Mesodermal cell (in vitro differentiated cells): Measurements from ENCODE around the gene PER2.

ENCODE experiments used
- H3K27ac ChIP-seq: 2 replicates; pipeline ENCODE4 v1.7.0; 2013; ENCODE audit warnings: mild to moderate bottlenecking, low read depth, low read length, moderate library complexity; ENCODE audit not compliant: severe bottlenecking
- H3K36me3 ChIP-seq: 2 replicates; pipeline ENCODE4 v1.7.1; 2013; ENCODE audit warnings: mild to moderate bottlenecking, low read length, moderate library complexity; ENCODE audit not compliant: control insufficient read depth, insufficient read depth
- H3K4me1 ChIP-seq: one replicate; pipeline ENCODE4 v1.7.1; 2013; ENCODE audit warnings: mild to moderate bottlenecking, low read length; ENCODE audit not compliant: insufficient read depth, control insufficient read depth, poor library complexity, severe bottlenecking
- H3K4me3 ChIP-seq: 2 replicates; pipeline ENCODE4 v1.7.0; 2013; ENCODE audit warnings: low read length, control low read depth, mild to moderate bottlenecking; ENCODE audit not compliant: insufficient read depth, poor library complexity, severe bottlenecking; ENCODE audit errors: extremely low read depth
- H3K9me3 ChIP-seq: 2 replicates; pipeline ENCODE4 v1.7.1; 2013; ENCODE audit warnings: mild to moderate bottlenecking, low read length, moderate library complexity; ENCODE audit not compliant: control insufficient read depth
- WGBS, 2 experiments: methylation state at CpG; one replicate each; pipeline ENCODE4 v1.1.5; 2013; ENCODE audit warnings: missing lambda C conversion rate in 2 of 2; ENCODE audit not compliant: insufficient coverage in 2 of 2; 5-methylcytosine and 5-hydroxymethylcytosine counted together

PER2 gene

DNA sequence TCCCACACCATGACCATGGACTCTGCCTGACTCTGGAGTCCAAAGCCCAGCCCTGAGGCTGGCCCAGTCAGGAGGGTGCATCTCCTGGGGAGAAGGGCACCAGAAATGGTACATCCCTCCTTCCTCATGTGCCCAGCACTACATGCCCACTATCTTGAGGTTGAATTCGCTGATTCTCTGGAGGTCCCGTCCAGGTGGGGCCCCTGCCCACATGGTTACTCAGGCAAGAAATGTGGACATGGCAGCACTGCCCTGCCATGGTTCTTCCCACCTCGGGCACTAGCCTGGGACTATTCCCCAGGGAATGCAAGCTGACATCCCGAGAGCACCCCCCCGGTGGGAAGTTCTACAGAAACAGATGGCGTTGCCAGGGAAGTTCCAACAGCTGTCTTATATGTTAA is 33.3 kb downstream of the PER2 start:
- Histone ChIP-seq H3K9me3 (no peaks in the 10 kb centered on the region), H3K4me1 (no peaks in the 10 kb centered on the region), H3K4me3 (no peak overlapping the region), H3K27ac (no peak overlapping the region), H3K36me3 (peaks cover 9% of the 10 kb centered on the region)
- WGBS, 2 experiments = 97 to 100% methylated on average over 6 of the region's 6 CpGs

DNA sequence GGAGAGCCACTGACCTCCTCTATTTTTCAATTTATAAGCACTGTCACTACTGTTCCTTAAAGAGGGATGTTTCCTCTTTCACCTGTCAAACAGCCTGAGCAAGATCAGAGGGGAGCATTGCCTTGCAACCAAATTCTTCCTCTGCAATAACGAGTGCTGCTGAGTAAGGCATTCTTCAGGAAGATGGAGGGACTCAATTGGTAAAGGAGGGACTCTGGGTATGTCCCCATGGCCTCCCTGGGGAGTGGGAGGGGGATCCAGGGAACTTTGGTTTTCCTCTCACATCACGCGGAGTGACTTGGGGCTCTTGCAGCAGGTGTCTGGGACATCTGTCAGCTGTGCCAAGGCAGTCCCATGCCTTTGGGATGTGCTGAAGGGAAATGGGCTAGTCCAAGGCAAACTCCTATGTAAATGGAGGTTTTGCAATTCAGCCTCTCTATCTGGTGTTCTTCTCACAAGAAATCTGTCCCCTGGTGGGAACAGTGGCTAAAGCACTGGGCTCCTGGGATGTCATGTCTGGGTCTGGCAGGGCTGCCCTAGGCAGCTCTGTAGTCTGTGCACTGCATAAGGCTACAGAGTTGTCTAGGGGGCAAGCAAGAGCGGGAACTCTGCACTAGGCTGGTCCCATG is 34.2 kb downstream of the PER2 start:
- 92 to 94% methylated on average over 2 to 4 of the region's 4 CpGs for WGBS, 2 experiments
- Histone ChIP-seq H3K4me1 (no peaks in the 10 kb centered on the region), H3K36me3 (peaks cover 9% of the 10 kb centered on the region), H3K27ac (no peak overlapping the region), H3K9me3 (no peaks in the 10 kb centered on the region), H3K4me3 (no peak overlapping the region)

DNA sequence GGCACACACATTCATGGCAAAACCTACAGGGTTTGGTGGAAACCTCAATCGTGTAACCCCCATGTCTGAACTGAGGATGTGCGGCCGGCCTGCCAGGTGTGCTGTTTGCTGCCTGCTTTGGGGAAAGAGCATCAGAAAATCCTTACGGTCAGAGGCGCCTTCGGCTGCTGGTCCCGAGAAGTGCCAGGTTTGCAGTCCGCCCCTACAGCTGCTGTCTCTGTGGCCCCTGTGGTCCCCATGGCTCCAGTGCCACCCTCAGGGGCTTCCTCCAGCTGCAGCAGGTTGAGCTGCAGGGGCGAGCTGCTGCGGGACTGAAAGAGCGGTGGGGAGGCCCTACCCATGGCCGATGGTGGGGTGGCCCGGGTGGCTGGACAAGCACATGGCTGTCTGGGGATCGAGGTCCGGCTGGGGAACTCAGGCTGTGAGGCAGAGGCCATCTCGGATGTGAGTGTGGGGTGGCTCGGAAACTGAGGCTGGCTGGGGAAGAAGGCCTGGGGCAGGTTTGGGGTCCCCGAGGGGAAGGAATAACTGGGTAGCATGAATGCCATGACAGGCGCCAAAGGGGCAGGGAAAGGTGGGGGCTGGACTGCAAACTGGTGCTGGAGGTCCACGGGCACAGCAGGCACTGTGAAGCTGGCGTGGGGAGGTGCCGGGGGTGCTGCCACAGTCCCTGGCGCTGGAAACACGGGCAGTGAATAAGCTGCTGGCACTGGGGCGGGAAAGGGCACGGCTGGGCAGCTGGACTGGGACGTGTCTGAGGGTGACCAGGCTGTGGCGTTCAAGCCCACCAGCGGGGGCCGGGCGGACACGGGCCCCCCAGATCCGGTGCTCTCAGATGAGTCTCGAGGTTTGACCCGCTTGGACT is 35.4 kb downstream of the PER2 start:
- Histone ChIP-seq H3K4me1 (no peaks in the 10 kb centered on the region), H3K36me3 (peaks cover 9% of the 10 kb centered on the region), H3K27ac (no peak overlapping the region), H3K9me3 (no peaks in the 10 kb centered on the region), H3K4me3 (no peak overlapping the region)
- WGBS, 2 experiments = 94 to 96% methylated on average over 33 to 34 of the region's 35 CpGs

DNA sequence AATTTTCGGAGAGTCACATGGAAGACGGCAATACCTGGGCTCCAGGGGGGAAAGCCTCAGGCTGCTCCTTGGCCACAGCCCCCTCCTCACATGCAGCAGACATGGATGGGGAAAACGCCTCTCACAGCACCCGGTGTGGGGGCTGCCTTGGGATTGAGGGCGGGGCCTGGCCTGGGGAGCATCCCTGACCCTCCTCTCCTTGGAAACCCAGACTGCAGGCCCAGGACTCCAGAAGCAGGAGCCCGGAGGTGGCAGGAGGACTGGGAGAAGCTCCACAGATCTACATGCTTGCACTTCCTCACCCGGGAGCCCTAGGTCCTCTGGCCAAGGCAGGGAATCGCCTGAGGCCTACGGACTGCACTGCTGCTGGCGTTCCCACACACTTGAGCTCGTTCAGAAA is 36.4 kb downstream of the PER2 start:
- 87 to 95% methylated on average over 9 to 11 of the region's 11 CpGs for WGBS, 2 experiments
- Histone ChIP-seq H3K4me1 (no peaks in the 10 kb centered on the region), H3K36me3 (peaks cover 9% of the 10 kb centered on the region)

DNA sequence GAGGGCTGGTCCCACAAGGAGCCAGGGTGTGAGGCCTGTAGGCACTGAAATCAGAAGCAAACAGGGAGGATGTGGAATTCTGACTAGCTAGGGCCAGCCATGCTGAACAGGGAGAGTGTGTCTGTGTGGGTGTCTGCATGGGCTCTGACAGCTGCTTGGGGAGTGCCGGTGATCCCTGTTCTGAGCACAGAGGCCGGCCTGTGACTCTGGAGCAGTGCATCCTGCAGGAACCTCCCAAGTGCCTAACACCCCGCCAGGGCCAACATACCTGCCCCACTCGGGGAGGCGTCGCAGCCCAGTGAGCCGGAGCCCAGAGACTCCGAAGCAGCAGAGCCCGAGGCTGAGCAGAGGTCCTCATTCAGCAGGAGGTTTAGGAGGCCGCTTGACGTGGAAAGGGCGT is 37.1 kb downstream of the PER2 start:
- 93 to 97% methylated on average over 7 to 12 of the region's 12 CpGs for WGBS, 2 experiments

More for the DNA sequence above, 36.4 kb downstream of the PER2 start:
- H3K4me3 ChIP-seq = no peak overlapping the region
- H3K9me3 ChIP-seq = no peaks in the 10 kb centered on the region
- H3K27ac ChIP-seq = no peak overlapping the region

DNA sequence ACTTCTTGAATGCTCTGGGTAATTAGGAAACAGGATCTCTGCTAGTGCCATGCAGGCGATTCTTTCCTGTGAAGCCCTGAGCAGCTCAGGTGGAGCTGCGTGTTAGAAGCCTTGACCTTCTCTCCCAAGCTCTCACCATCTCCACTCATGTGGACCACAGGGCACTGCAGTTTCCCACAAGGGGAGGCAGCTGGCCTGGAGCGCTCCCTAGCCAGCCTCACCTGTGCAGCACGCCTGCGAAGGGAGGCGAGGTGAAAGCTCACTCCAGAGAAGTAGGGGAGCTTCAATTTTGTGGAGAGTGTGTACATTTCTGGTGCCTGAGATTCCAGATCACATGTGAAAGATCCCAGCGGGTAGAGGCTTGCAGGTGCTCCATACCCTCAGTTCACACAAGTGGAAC is 37.5 kb downstream of the PER2 start:
- H3K4me1 ChIP-seq = no peaks in the 10 kb centered on the region
- WGBS, 2 experiments = 88 to 98% methylated on average over 4 to 5 of the region's 7 CpGs
- H3K4me3 ChIP-seq = no peak overlapping the region
- H3K9me3 ChIP-seq = no peaks in the 10 kb centered on the region
- peaks cover 9% of the 10 kb centered on the region for H3K36me3 ChIP-seq
- H3K27ac ChIP-seq = no peak overlapping the region

More for the DNA sequence above, 37.1 kb downstream of the PER2 start:
- Histone ChIP-seq H3K4me1 (no peaks in the 10 kb centered on the region), H3K36me3 (peaks cover 9% of the 10 kb centered on the region), H3K27ac (no peak overlapping the region), H3K9me3 (no peaks in the 10 kb centered on the region), H3K4me3 (no peak overlapping the region)

DNA sequence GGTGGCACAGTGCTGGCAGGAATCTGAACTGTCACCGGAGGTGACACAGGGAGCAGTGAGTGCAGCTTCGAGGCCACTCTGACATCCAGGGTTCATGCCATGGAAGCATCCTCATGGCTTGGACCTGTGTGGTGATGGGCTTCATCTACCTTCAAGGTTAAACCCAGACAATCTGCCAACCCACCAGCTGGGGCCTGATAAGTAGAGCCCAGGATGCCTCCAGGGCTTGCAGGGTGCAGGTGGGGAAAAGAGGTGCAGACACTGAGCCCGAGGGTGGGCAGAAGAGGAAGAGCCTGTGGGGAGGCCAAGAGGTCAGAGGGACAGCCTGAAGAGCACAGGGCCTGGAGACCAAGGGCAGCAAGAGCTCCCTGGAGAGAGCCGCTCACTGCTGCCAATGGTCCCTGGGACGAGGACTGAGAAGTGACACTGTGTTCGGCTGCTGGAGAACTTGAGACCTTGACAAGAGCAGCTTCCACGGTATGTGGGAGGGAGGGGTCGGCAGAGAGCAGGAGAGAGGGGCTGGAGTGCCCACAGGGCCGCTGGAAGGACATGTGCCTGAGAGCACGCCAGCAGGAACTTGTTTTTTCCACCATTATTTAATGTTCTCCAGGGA is 40.5 kb downstream of the PER2 start:
- H3K27ac ChIP-seq = no peak overlapping the region
- no peak overlapping the region for H3K4me3 ChIP-seq
- no peaks in the 10 kb centered on the region for H3K9me3 ChIP-seq
- H3K4me1 ChIP-seq = no peaks in the 10 kb centered on the region
- 91 to 93% methylated on average over 8 of the region's 10 CpGs for WGBS, 2 experiments
- peaks cover 2% of the 10 kb centered on the region for H3K36me3 ChIP-seq

DNA sequence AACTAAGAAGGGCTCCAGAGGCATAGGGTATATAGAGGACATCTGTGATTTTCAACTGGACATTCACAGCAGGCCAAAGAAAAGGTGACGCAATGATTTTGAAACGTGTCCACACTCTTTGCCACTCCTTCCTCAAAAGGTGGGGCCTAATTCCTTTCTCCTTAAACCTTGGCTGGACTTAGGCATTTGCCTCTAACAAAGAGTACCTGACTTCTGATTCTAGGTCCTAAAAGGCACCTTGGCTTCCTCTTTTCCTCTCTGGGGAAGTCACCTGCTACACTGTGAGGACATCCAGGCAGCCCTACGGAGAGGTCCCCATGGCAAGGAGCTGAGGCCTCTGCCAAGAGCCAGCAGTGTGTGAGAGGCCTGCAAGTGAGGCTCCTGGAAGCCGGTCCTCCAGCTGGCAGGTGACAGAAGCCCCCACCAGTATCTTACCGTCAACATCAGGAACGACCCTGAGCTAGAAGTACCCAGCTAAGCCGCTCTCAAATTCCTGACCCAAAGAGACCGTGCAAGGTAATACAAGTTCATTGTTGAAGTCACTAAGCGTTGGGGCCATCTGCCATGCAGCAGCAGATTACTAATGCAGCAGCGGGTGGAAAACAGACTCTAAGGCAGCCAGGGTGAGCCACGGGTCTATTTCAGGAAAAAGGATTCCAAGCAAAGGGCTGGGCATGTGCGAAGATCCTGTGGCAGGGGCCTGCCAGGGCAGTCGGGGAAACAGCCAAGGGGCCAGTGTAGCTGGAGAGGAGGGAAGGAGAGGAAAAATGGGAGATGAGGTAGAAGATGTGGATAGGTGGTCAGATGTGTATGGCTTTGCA is 41.2 kb downstream of the PER2 start:
- no peak overlapping the region for H3K4me3 ChIP-seq
- no peaks in the 10 kb centered on the region for H3K36me3 ChIP-seq
- no peaks in the 10 kb centered on the region for H3K9me3 ChIP-seq
- H3K4me1 ChIP-seq = peaks cover 3% of the 10 kb centered on the region
- H3K27ac ChIP-seq = no peak overlapping the region
- WGBS, 2 experiments = 91 to 94% methylated on average over 11 to 13 of the region's 13 CpGs

DNA sequence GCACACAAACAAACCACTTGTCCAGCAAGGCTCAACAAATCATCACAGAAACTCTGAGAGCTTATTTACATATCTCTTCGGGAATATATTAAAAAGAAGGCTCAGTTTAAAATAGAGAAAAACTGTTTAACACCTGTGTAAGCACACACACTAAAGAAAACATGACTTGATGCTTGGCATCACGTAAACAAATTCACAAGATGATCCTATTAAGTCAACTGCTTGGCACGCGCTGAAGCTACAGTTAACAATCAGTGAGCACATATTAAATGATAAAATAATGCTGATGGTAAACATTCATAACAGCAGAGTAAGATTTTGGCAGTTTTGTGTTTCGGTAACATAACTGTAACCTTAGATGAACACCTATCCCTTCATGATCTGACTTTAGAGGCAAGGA is 44.3 kb downstream of the PER2 start:
- no peaks in the 10 kb centered on the region for H3K9me3 ChIP-seq
- peaks cover 3% of the 10 kb centered on the region for H3K4me1 ChIP-seq
- no peak overlapping the region for H3K27ac ChIP-seq
- H3K36me3 ChIP-seq = no peaks in the 10 kb centered on the region
- no peak overlapping the region for H3K4me3 ChIP-seq
- 100% methylated on average over 1 of the region's 5 CpGs; no CpG with 5 or more reads in 1 of the 2 experiments for WGBS, 2 experiments

DNA sequence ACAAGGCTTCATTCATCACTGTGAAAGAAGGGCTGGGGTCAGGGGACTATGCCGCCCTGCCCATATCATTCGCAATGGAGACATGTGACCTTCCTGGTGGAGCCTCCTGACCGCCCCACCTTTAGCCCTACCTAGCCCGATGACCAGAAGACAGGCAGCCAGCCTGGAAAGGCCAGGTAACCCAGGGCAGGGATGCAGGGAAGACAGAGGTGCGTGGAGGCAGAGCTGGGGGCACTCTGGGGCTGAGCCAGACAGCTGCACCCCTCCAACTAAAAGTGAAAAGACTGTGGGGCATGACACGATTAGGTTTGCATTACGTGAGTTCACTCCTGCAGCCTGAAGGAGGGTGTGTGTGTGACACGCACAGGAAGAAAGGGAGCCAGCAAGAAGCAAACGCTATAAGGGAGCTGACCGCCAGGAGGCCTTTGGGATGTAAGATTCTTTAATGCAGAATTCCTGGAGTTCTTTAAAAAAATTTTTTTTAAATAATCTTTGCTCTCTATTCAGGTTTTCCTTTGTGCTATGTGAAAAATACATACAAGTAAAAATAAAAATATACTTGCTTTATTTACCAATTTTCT is 44.8 kb downstream of the PER2 start:
- Histone ChIP-seq H3K4me3 (no peak overlapping the region), H3K4me1 (peaks cover 3% of the 10 kb centered on the region), H3K36me3 (no peaks in the 10 kb centered on the region), H3K27ac (no peak overlapping the region), H3K9me3 (no peaks in the 10 kb centered on the region)
- whole genome bisulfite sequencing, 2 experiments = 86 to 88% methylated on average over 9 to 10 of the region's 10 CpGs
